PFSK-1 (cell line): ENCODE results near the gene MPC2.

Experiments used
- FOXP2 ChIP-seq: optimal IDR thresholded peaks from 2 replicates; pipeline ENCODE3; 2011; ENCODE audit warnings: borderline replicate concordance, control low read depth, inconsistent platforms; ENCODE audit not compliant: insufficient read depth; ENCODE audit errors: extremely low read length, extremely low read depth
- POLR2AphosphoS5 ChIP-seq: IDR thresholded peaks from 2 replicates; pipeline ENCODE4 v1.6.1; 2012; ENCODE audit warnings: low read depth, mild to moderate bottlenecking, control low read depth, low read length, moderate library complexity
- REST ChIP-seq, 2 experiments: IDR thresholded peaks; 2 replicates each; pipeline versions ENCODE4 v1.6.1 to v1.8.0; 2011 to 2012; ENCODE audit warnings: low read depth in 2 of 2, low read length in 2 of 2, control low read depth in 1 of 2, inconsistent platforms in 1 of 2, mild to moderate bottlenecking in 1 of 2, moderate library complexity in 1 of 2; ENCODE audit not compliant: insufficient read depth in 1 of 2
- SIN3A ChIP-seq: IDR thresholded peaks from 2 replicates; pipeline ENCODE4 v1.6.1; 2012; ENCODE audit warnings: mild to moderate bottlenecking, low read length, moderate library complexity, borderline replicate concordance; ENCODE audit not compliant: insufficient read depth
- TAF1 ChIP-seq: IDR thresholded peaks from 2 replicates; pipeline ENCODE4 v1.6.1; 2012; ENCODE audit warnings: low read length, control low read depth, borderline replicate concordance; ENCODE audit not compliant: insufficient read depth

The MPC2 gene

GRCh38 chr1:167957710-167958109 lies 20.8 kb upstream of the MPC2 start:
- TF ChIP-seq TAF1 (no peak), POLR2AphosphoS5 (no peak), REST (IDR thresholded peaks at IDR 0.05; ENCODE audit: insufficient read depth in 1 of 2, low read depth in 2 of 2, low read length in 2 of 2) (no peak), FOXP2 (no peak), SIN3A (no peak)

- no peak for TF ChIP-seq SIN3A
- no peak for TF ChIP-seq FOXP2
- no peak for TF ChIP-seq REST (IDR thresholded peaks at IDR 0.05; ENCODE audit: insufficient read depth in 1 of 2, low read depth in 2 of 2, low read length in 2 of 2)
- no peak for TF ChIP-seq POLR2AphosphoS5
- TF ChIP-seq TAF1 = no peak
Observed at GRCh38 chr1:167955915-167956314, 19.0 kb upstream of the MPC2 start.

GRCh38 chr1:167950569-167950968 lies 13.7 kb upstream of the MPC2 start:
- TF ChIP-seq REST (IDR thresholded peaks at IDR 0.05; ENCODE audit: insufficient read depth in 1 of 2, low read depth in 2 of 2, low read length in 2 of 2) = no peak

GRCh38 chr1:167949785-167950184 lies 12.9 kb upstream of the MPC2 start:
- TF ChIP-seq FOXP2 (no peak), SIN3A (no peak), REST (IDR thresholded peaks at IDR 0.05; ENCODE audit: insufficient read depth in 1 of 2, low read depth in 2 of 2, low read length in 2 of 2) (no peak), POLR2AphosphoS5 (no peak), TAF1 (no peak)

GRCh38 chr1:167947733-167948132 lies 10.9 kb upstream of the MPC2 start:
- no peak for TF ChIP-seq FOXP2
- no peak for TF ChIP-seq TAF1
- TF ChIP-seq SIN3A = no peak
- TF ChIP-seq REST (IDR thresholded peaks at IDR 0.05; ENCODE audit: insufficient read depth in 1 of 2, low read depth in 2 of 2, low read length in 2 of 2) = no peak
- no peak for TF ChIP-seq POLR2AphosphoS5
